Peyer's patch (tissue), 4 donors: ENCODE results near the gene SERPINF2. TPM values are rescaled to one million over a fixed set of nuclear protein-coding genes. Genes with fewer than 3 reads are reported as not detected.
"Not testable (repeated sequence)": the region's sequence is repeated elsewhere in the genome, so short reads cannot be mapped to it uniquely, and the experiment has no call there.

Experiments used
- DNase-seq, 3 donors: peaks; one replicate each; pipeline ENCODE4 v3.0.0-alpha.2; 2017 to 2019
- H3K27ac ChIP-seq, 4 donors: fragments of 200-600 bp; sonication (generic); one replicate each; pipeline ENCODE4 v1.5.1; 2016 to 2019
- H3K27me3 ChIP-seq, 2 donors: fragments of 200-600 bp; sonication (generic); one replicate each; pipeline ENCODE4 v1.5.1; 2019
- H3K36me3 ChIP-seq, 3 donors: fragments of 200-600 bp; sonication (generic); one replicate each; pipeline ENCODE4 v1.5.1; 2016 to 2019
- H3K4me1 ChIP-seq, 4 donors: fragments of 200-600 bp; sonication (generic); one replicate each; pipeline ENCODE4 v1.5.1; 2016 to 2019
- H3K4me3 ChIP-seq, 4 donors: fragments of 200-600 bp; sonication (generic); 1 replicate in 3 of 4; 2 replicates in 1 of 4; pipeline ENCODE4 v1.5.1; 2016 to 2019; ENCODE audit warnings: mild to moderate bottlenecking in 1 of 4
- H3K9me3 ChIP-seq, 4 donors: fragments of 200-600 bp; sonication (generic); one replicate each; pipeline ENCODE4 v1.5.1; 2016 to 2019; ENCODE audit warnings: mild to moderate bottlenecking in 1 of 4
- CTCF ChIP-seq, 6 experiments: fragments of 450-650 bp in 4 of 6; fragments of 200-600 bp in 2 of 6; sonication (generic) in 1 of 6; IDR thresholded peaks; one replicate each; pipeline ENCODE4 v1.5.1; 2017 to 2019; ENCODE audit warnings: antibody characterized with exemption in 6 of 6, mild to moderate bottlenecking in 3 of 6, moderate library complexity in 1 of 6
- POLR2A ChIP-seq, 2 donors: fragments of 450-650 bp; IDR thresholded peaks; one replicate each; pipeline ENCODE4 v1.5.1; 2017; ENCODE audit warnings: antibody characterized with exemption in 2 of 2, mild to moderate bottlenecking in 2 of 2, moderate library complexity in 2 of 2
- total RNA-seq, 4 donors: library from RNA; depleted of rRNA; stranded (reverse); fragments of >200 nt; gene quantifications; one replicate each; pipeline ENCODE4 v1.1.0, GENCODE V29; 2016

SERPINF2 gene
- 1 to 10 TPM; 4.0 to 9.6 (median 5.6) TPM for total RNA-seq

- Histone ChIP-seq H3K27me3 (no peaks in the 10 kb centered on the region), H3K36me3 (peaks cover 0 to 5% (median 0%) of the 10 kb centered on the region in 3 donors), H3K9me3 (no peaks in the 10 kb centered on the region), H3K4me1 (peaks cover 0 to 10% (median 0%) of the 10 kb centered on the region in 4 donors), H3K27ac (no peak within 1 kb of the TSS), H3K4me3 (peak within 1 kb of the TSS in 1 of 4 donors; percentile 25)
- DNase-seq, result no peak
- TF ChIP-seq POLR2A (IDR thresholded peaks at IDR 0.05) (no peak), CTCF (IDR thresholded peaks at IDR 0.05) (no peak)
Measured at GRCh38 chr17:1742371-1743087, at the start of gene SERPINF2. SERPINF2 (plus strand) TSS chr17:1742871; CDS start chr17:1744996, 2,125 bp downstream.

DNA sequence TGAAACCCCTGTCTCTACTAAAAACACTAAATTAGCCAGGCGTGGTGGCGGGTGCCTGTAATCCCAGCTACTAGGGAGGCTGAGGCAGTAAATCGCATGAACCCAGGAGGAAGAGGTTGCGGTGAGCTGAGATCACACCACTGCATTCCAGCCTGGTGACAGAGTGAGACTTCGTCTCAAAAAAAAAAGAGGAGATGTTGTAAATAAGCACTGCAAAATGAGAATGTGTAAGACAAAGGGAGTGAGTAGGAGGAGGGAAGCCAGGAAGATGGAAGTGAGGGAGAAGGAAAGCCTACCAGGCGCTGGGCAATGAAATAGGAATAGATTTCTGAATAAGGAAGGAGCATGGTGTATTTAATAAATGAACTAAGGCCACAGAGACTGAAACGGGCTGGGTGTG, 49.3 kb upstream of the SERPINF2 start:
- DNase-seq, result no peak
- H3K36me3 ChIP-seq, result no peaks in the 10 kb centered on the region
- H3K4me1 ChIP-seq, result no peaks in the 10 kb centered on the region
- H3K9me3 ChIP-seq, result no peaks in the 10 kb centered on the region
- TF ChIP-seq POLR2A (IDR thresholded peaks at IDR 0.05) (no peak), CTCF (IDR thresholded peaks at IDR 0.05) (no peak)
- no peak overlapping the region for H3K27ac ChIP-seq
- H3K27me3 ChIP-seq, result no peaks in the 10 kb centered on the region
- H3K4me3 ChIP-seq, result no peak overlapping the region

- no peak for DNase-seq
- no peaks in the 10 kb centered on the region for H3K9me3 ChIP-seq
- TF ChIP-seq CTCF (IDR thresholded peaks at IDR 0.05), result no peak
- TF ChIP-seq POLR2A (IDR thresholded peaks at IDR 0.05), result no peak
- H3K27ac ChIP-seq, result no peak overlapping the region
- no peak overlapping the region for H3K4me3 ChIP-seq
- H3K4me1 ChIP-seq, result no peaks in the 10 kb centered on the region
- no peaks in the 10 kb centered on the region for H3K36me3 ChIP-seq
- H3K27me3 ChIP-seq, result no peaks in the 10 kb centered on the region
Measured at GRCh38 chr17:1695365-1695764, 47.3 kb upstream of the SERPINF2 start.

GRCh38 chr17:1697681-1698080, 45.0 kb upstream of the SERPINF2 start:
- no peak for TF ChIP-seq POLR2A (IDR thresholded peaks at IDR 0.05)
- TF ChIP-seq CTCF (IDR thresholded peaks at IDR 0.05), result no peak
- Histone ChIP-seq H3K9me3 (no peaks in the 10 kb centered on the region), H3K27ac (no peak overlapping the region), H3K36me3 (no peaks in the 10 kb centered on the region), H3K4me1 (no peaks in the 10 kb centered on the region), H3K27me3 (no peaks in the 10 kb centered on the region), H3K4me3 (no peak overlapping the region)
- DNase-seq, result no peak

DNA sequence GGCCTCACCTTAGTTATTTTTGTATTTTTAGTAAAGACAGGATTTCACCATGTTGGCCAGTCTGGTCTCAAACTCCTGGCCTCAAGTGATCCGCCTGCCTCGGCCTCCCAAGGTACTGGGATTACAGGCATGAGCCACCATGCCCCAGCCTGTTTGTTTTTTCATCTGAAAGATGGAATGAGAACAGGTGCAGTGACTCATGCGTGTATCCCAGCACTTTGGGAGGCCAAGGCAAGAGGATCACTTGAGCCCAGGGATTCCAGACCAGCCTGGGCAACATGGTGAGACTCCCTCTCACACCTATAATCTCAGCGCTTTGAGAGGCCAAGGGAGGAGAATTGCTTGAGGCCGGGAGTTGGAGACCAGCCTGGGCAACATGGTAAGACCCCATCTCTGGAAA, 42.8 kb upstream of the SERPINF2 start:
- H3K27ac ChIP-seq, H3K4me3 ChIP-seq, H3K36me3 ChIP-seq, H3K4me1 ChIP-seq, DNase-seq, H3K27me3 ChIP-seq, H3K9me3 ChIP-seq: not testable (repeated sequence)

DNA sequence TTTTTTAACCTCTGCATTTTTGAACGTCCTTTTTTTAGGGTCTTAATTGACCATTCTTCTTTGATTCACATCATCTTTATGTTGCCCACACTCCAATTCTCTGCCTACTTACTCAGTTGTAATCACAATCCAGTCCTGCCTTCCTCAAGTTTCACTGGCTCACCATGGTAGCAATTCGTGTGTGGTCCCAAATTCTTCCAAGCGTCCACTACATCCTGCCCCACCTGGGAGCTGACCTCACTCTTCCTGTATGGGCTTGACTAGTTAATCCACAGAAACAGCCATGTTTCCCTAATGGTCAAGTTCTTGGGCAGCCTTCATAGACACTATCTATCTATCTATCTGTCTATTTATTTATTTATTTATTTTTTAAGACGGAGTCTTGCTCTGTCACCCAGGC, 39.6 kb upstream of the SERPINF2 start:
- H3K4me3 ChIP-seq, result no peak overlapping the region
- H3K27ac ChIP-seq, result no peak overlapping the region
- H3K4me1 ChIP-seq, result no peaks in the 10 kb centered on the region
- no peaks in the 10 kb centered on the region for H3K27me3 ChIP-seq
- no peak for TF ChIP-seq CTCF (IDR thresholded peaks at IDR 0.05)
- no peak for TF ChIP-seq POLR2A (IDR thresholded peaks at IDR 0.05)
- H3K36me3 ChIP-seq, result peaks cover 0 to 10% (median 0%) of the 10 kb centered on the region in 3 donors
- no peaks in the 10 kb centered on the region for H3K9me3 ChIP-seq
- no peak for DNase-seq
